Peyer's patch (tissue), 4 donors: Measurements from ENCODE around the gene CDK7.
"Not testable (repeated sequence)": the region's sequence is repeated elsewhere in the genome, so short reads cannot be mapped to it uniquely, and the experiment has no call there.

Experiments
- CTCF ChIP-seq, 6 experiments: fragments of 450-650 bp in 4 of 6; fragments of 200-600 bp in 2 of 6; sonication (generic) in 1 of 6; IDR thresholded peaks; one replicate each; pipeline ENCODE4 v1.5.1; 2017 to 2019; ENCODE audit warnings: antibody characterized with exemption in 6 of 6, mild to moderate bottlenecking in 3 of 6, moderate library complexity in 1 of 6
- POLR2A ChIP-seq, 2 donors: fragments of 450-650 bp; IDR thresholded peaks; one replicate each; pipeline ENCODE4 v1.5.1; 2017; ENCODE audit warnings: antibody characterized with exemption in 2 of 2, mild to moderate bottlenecking in 2 of 2, moderate library complexity in 2 of 2

GRCh38 chr5:69220371-69220770, 14.3 kb upstream of the CDK7 start:
- not testable (repeated sequence) for TF ChIP-seq CTCF, POLR2A (IDR thresholded peaks at IDR 0.05)
